ENCODE measurements around the gene YIPF1. TPM values are rescaled to one million over a fixed set of nuclear protein-coding genes. Genes with fewer than 3 reads are reported as not detected.

Gene YIPF1
- polyA plus RNA-seq, 1 experiment, result 40.2 TPM

DNA sequence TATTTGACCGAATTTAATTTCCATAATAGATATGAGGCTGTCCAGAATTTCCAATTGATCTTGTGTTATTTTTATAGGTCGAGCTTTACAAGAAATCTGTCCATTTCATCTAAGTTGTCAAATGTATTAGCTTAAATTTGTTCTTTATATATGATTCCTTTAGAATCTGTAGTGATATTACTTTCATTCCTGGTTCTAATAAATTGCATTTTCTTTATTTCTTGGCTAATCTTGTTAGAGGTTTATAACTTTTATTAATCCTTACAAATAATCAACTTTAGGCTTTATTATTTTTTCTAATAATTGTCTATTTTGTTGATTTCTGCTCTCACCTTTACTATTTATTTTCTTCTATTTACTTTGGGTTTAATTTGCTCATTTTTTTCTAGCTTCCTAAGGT is 41.9 kb upstream of the YIPF1 start:
- Histone ChIP-seq H3K4me3 (ENCODE audit: low read depth, low read length) (no peak overlapping the region), H3K27me3 (ENCODE audit: control insufficient read depth, insufficient read depth, low read length) (no peaks in the 10 kb centered on the region), H3K36me3 (ENCODE audit: control insufficient read depth, insufficient read depth, low read length) (peaks cover 7% of the 10 kb centered on the region; the same call in 1 of the 2 replicates)
- DNase-seq (ENCODE audit: low read depth), result no peak
- TF ChIP-seq, protein P1, sequence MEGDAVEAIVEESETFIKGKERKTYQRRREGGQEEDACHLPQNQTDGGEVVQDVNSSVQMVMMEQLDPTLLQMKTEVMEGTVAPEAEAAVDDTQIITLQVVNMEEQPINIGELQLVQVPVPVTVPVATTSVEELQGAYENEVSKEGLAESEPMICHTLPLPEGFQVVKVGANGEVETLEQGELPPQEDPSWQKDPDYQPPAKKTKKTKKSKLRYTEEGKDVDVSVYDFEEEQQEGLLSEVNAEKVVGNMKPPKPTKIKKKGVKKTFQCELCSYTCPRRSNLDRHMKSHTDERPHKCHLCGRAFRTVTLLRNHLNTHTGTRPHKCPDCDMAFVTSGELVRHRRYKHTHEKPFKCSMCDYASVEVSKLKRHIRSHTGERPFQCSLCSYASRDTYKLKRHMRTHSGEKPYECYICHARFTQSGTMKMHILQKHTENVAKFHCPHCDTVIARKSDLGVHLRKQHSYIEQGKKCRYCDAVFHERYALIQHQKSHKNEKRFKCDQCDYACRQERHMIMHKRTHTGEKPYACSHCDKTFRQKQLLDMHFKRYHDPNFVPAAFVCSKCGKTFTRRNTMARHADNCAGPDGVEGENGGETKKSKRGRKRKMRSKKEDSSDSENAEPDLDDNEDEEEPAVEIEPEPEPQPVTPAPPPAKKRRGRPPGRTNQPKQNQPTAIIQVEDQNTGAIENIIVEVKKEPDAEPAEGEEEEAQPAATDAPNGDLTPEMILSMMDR (IDR thresholded peaks at IDR 0.05; ENCODE audit: insufficient read depth, low read depth, low read length), result no peak
- CTCF ChIA-PET, result interaction anchor here (1.3 kb wide), 1 partner anchor 14 kb away, joined by 4 read pairs; the partner anchor contains the start of gene IFT25
- POLR2A ChIA-PET, result no interaction called here

DNA sequence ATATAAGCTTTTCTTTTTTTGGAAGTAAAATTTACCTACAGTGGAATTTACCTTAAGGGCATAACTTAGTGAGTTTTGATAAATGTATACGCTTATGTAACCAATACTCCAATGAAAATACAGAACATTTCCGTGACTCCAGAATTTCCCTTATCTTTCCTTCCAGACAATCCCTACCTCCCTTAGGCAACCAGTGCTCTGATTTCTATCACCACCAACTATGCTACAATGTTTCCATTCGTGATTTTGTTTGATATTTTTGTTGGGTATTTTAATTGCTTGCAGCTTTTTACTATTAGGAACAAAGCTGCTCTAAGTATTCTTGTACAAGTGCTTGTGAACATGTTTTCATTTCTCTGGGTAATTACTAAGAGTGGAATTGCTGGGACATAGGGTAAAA is 41.3 kb upstream of the YIPF1 start:
- DNase-seq (ENCODE audit: low read depth), result no peak
- Histone ChIP-seq H3K27me3 (ENCODE audit: control insufficient read depth, insufficient read depth, low read length) (no peaks in the 10 kb centered on the region), H3K36me3 (ENCODE audit: control insufficient read depth, insufficient read depth, low read length) (peaks cover 7% of the 10 kb centered on the region; the same call in 1 of the 2 replicates), H3K4me3 (ENCODE audit: low read depth, low read length) (no peak overlapping the region)
- ChIA-PET POLR2A (no interaction called here), CTCF (interaction anchor here (1.3 kb wide), 1 partner anchor 14 kb away, joined by 4 read pairs; the partner anchor contains the start of gene IFT25)
- TF ChIP-seq, protein P1 (IDR thresholded peaks at IDR 0.05; ENCODE audit: insufficient read depth, low read depth, low read length), result no peak

- H3K4me3 ChIP-seq (ENCODE audit: low read depth, low read length), result no peak overlapping the region
- peaks cover 6% of the 10 kb centered on the region; the same call in 1 of the 2 replicates for H3K36me3 ChIP-seq (ENCODE audit: control insufficient read depth, insufficient read depth, low read length)
- DNase-seq (ENCODE audit: low read depth), result no peak
- POLR2A ChIA-PET, result no interaction called here
- TF ChIP-seq, protein P1 (IDR thresholded peaks at IDR 0.05; ENCODE audit: insufficient read depth, low read depth, low read length), result no peak
- CTCF ChIA-PET, result interaction anchor here (0.6 to 0.9 kb wide), 3 partner anchors 10 to 437 kb away, joined by 3 to 5 read pairs (median 3); no protein-coding TSS in a partner anchor
- H3K27me3 ChIP-seq (ENCODE audit: control insufficient read depth, insufficient read depth, low read length), result no peaks in the 10 kb centered on the region
These were observed 39.8 kb upstream of the YIPF1 start for GRCh38 chr1:53929246-53929960.

- no peak for DNase-seq (ENCODE audit: low read depth)
- Histone ChIP-seq H3K27me3 (ENCODE audit: control insufficient read depth, insufficient read depth, low read length) (no peaks in the 10 kb centered on the region), H3K36me3 (ENCODE audit: control insufficient read depth, insufficient read depth, low read length) (peaks cover 7% of the 10 kb centered on the region), H3K4me3 (ENCODE audit: low read depth, low read length) (no peak overlapping the region)
- POLR2A ChIA-PET, result no interaction called here
- CTCF ChIA-PET, result no interaction called here
- TF ChIP-seq, protein P1 (IDR thresholded peaks at IDR 0.05; ENCODE audit: insufficient read depth, low read depth, low read length), result no peak
These were observed 37.8 kb upstream of the YIPF1 start for GRCh38 chr1:53927376-53927881.

- Histone ChIP-seq H3K27me3 (ENCODE audit: control insufficient read depth, insufficient read depth, low read length) (no peaks in the 10 kb centered on the region), H3K4me3 (ENCODE audit: low read depth, low read length) (no peak overlapping the region), H3K36me3 (ENCODE audit: control insufficient read depth, insufficient read depth, low read length) (peaks cover 4% of the 10 kb centered on the region)
- no peak for DNase-seq (ENCODE audit: low read depth)
- ChIA-PET POLR2A (interaction anchor here (0.7 kb wide), 1 partner anchor 916 kb away, joined by 5 read pairs; no protein-coding TSS in a partner anchor), CTCF (interaction anchor here (0.8 to 1.4 kb wide), 4 partner anchors 9 to 22 kb away, joined by 3 to 5 read pairs (median 4); no protein-coding TSS in a partner anchor)
- TF ChIP-seq, protein P1 (IDR thresholded peaks at IDR 0.05; ENCODE audit: insufficient read depth, low read depth, low read length), result no peak
These were observed 30.1 kb upstream of the YIPF1 start for GRCh38 chr1:53919675-53920066.
